ENCODE measurements around the gene CTNND1.
A peak's percentile ranks its signal among the peaks of the same experiment; 100 is the strongest.

Gene CTNND1

DNA sequence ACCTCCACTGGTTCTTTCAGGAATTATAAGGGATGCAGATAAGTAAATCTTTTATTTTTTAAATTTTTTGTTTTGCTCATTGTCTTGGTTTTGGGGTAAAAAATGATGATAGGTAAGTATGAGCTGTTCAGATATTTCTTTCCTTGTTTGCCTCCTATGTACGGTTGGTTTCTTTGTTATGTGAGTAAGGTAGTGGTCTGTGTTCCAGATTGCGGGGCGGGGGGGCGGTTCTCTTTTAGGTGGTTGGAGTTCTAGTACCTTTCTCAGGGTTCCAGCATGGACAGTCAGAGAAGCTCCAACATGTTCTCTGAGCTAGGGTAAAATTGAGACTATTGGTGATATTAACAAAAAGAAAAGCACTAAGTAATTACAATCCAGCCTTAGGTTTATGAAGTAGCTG is 2.4 kb downstream of the CTNND1 start:
- no peak for TF ChIP-seq ZFX (IDR thresholded peaks at IDR 0.05; ENCODE audit: borderline replicate concordance)
- TF ChIP-seq, protein P1, sequence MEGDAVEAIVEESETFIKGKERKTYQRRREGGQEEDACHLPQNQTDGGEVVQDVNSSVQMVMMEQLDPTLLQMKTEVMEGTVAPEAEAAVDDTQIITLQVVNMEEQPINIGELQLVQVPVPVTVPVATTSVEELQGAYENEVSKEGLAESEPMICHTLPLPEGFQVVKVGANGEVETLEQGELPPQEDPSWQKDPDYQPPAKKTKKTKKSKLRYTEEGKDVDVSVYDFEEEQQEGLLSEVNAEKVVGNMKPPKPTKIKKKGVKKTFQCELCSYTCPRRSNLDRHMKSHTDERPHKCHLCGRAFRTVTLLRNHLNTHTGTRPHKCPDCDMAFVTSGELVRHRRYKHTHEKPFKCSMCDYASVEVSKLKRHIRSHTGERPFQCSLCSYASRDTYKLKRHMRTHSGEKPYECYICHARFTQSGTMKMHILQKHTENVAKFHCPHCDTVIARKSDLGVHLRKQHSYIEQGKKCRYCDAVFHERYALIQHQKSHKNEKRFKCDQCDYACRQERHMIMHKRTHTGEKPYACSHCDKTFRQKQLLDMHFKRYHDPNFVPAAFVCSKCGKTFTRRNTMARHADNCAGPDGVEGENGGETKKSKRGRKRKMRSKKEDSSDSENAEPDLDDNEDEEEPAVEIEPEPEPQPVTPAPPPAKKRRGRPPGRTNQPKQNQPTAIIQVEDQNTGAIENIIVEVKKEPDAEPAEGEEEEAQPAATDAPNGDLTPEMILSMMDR (IDR thresholded peaks at IDR 0.05): no peak
- no peak overlapping the region for H3K27ac ChIP-seq

DNA sequence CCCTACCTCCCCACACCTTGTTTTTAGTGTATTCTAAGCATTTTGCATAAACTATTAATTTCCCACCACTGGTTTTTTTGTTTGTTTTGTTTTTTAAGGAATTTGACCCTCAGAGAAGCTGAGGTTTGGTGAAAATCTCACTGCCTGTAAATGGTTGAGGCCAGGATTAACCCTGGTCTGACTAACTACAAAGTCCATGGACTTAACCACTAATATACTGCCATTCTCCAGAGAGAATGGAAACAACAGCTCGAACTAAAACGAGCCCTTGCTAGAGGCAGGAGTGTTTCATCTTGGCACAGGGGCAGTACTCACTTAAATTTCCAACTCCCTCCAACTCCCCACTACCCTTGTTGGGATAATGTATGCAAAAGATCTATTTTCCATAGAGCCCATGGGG is 3.0 kb downstream of the CTNND1 start:
- no peak for TF ChIP-seq ZFX (IDR thresholded peaks at IDR 0.05; ENCODE audit: borderline replicate concordance)
- TF ChIP-seq, protein P1 (IDR thresholded peaks at IDR 0.05): no peak
- H3K27ac ChIP-seq: no peak overlapping the region

DNA sequence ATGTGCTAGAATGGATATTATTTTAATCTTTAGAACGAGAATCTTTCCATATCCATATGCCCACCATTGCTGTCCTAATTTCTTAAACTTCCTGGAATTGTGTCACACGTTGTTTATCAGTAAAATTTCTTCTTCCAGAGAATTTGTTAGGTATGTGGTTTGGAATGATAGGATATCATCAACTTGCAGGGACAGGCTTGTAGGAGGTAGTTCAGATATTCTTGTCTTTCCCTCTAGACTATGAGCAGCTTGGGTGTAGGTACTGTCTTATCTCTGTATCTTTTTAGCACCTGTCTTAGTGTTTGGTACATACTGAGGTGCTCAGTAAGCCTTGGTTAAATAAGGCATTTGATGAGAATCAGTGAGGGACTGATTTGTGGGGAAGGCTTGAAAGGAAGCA is 3.4 kb downstream of the CTNND1 start:
- TF ChIP-seq, protein P1 (IDR thresholded peaks at IDR 0.05): no peak
- no peak for TF ChIP-seq ZFX (IDR thresholded peaks at IDR 0.05; ENCODE audit: borderline replicate concordance)
- H3K27ac ChIP-seq: no peak overlapping the region

DNA sequence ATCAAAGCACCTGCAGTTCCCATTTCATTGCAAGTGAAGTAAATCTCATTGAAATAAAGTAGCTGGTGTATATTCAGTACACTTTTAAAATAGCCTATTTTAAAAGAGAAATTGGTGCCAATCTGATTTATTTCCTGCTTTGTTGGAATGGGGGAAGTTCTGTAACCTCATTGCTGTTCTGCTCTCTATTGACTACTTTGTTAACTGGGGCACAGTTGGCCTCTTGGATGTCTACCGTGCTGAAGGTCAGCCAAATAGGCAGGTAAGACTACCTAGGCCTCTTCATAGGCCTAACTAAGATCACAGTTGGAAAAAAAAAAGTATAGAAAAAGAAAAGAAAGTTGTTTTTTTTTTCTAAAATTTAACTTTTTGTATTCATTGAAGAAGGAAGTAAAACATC is 9.2 kb downstream of the CTNND1 start:
- no peak for TF ChIP-seq ZFX (IDR thresholded peaks at IDR 0.05; ENCODE audit: borderline replicate concordance)
- TF ChIP-seq, protein P1 (IDR thresholded peaks at IDR 0.05): no peak
- H3K27ac ChIP-seq: no peak overlapping the region

DNA sequence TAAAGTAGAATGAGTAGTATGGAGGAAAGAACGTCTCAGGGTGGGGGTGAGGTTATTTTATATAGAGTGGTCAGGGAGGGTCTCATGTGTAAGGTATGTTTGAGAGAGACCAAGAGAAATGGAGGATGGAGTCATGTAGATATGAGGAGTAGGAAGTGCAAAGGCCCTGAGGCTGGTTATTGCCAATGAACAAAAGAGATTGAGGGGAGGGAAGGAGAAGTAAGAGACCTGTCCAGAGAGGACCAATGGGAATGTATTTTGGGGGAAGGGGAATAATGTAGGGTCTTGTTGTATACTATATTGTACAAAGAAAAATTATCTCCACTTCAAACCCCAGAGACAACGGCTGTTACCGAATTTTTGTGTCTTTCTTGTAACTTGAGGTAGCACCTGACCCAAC is 9.8 kb downstream of the CTNND1 start:
- TF ChIP-seq, protein P1 (IDR thresholded peaks at IDR 0.05): no peak
- TF ChIP-seq ZFX (IDR thresholded peaks at IDR 0.05; ENCODE audit: borderline replicate concordance): no peak

DNA sequence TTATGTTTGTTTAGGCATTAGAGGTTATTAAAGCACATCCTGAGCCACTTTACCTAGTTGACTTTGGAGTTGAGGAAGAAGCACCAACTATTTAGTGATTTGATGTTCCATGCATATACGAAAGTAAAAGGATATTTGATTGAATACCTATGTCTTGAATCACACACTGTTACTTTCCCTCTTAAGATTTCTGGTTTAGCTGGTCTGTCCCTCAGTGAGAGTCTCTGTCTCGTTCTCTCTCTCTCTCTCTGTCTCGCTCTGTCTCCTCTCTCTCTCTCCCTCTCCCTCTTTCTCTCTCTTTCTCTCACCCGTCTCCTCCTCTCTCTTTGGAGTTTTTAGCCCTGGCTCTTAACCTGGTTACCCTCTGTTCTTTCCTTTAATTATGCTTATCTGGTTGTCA is 11.0 kb downstream of the CTNND1 start:
- TF ChIP-seq ZFX (IDR thresholded peaks at IDR 0.05; ENCODE audit: borderline replicate concordance): no peak
- TF ChIP-seq, protein P1 (IDR thresholded peaks at IDR 0.05): no peak
- H3K27ac ChIP-seq: peak overlapping the region; percentile 28; the same call in 1 of the 2 replicates

More for the DNA sequence above, 9.8 kb downstream of the CTNND1 start:
- H3K27ac ChIP-seq: peak overlapping the region; percentile 28; the same call in 1 of the 2 replicates

DNA sequence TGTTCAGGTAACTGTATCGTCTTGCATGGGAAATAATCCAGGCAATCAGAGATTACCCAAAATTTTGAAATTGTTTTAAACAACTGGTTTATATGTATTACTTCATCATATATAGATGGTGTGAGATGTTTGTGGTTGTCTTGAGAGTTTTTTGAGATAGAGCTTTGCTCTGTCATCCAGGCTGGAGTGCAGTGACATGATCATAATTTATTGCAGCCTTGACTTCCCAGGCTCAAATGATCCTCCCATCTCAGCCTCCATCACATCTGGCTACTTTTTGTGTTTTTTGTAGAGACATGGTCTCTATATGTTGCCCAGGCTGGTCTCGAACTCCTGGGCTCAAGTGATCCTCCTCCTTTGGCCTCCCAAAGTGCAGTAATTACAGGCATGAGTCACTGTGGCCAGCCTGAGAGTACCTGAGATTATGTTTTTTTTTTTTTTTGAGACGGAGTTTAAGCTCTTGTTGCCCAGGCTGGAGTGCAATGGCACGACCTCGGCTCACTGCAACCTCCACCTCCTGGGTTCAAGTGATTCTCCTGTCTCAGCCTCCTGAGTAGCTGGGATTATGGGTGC is 11.5 kb downstream of the CTNND1 start:
- H3K27ac ChIP-seq: peak overlapping the region; percentile 28; the same call in 1 of the 2 replicates
- no peak for TF ChIP-seq ZFX (IDR thresholded peaks at IDR 0.05; ENCODE audit: borderline replicate concordance)
- TF ChIP-seq, protein P1 (IDR thresholded peaks at IDR 0.05): no peak
